ENCODE measurements around the gene ITPKA. TPM values are rescaled to one million over a fixed set of nuclear protein-coding genes. Genes with fewer than 3 reads are reported as not detected.

ITPKA gene
- polyA plus RNA-seq, 1 of the 3 experiments (the other 2 are of a cell fraction), result 2.2 TPM

GRCh38 chr15:41462084-41462795, 31.4 kb upstream of the ITPKA start:
- Histone ChIP-seq H3K4me1 (ENCODE audit: control insufficient read depth in 1 of 2, insufficient read depth in 2 of 2, low read depth in 1 of 2, low read length in 1 of 2) (no peaks in the 10 kb centered on the region), H3K4me2 (no peak overlapping the region), H3F3A (replicated peaks; ENCODE audit: insufficient read depth) (peaks cover 20% of the 10 kb centered on the region), H2AFZ (ENCODE audit: low read depth) (no peak overlapping the region), H3K36me3 (replicated peaks in 1 of 2; ENCODE audit: control insufficient read depth in 1 of 2, insufficient read depth in 2 of 2, low read length in 1 of 2) (peaks cover 19 to 53% of the 10 kb centered on the region in 2 experiments), H3K9me3 (no peaks in the 10 kb centered on the region), H3K9me2 (no peaks in the 10 kb centered on the region), H4K20me1 (ENCODE audit: insufficient read depth) (0 out of 2 replicates have a peak, but pooled peaks cover 5% of the 10 kb centered on the region), H3K27ac (ENCODE audit: low read depth in 2 of 2, low read length in 1 of 2) (no peak overlapping the region), H3K9ac (no peak overlapping the region), H3K79me2 (ENCODE audit: insufficient read depth) (peaks cover 11% of the 10 kb centered on the region; the same call in 1 of the 2 replicates), H3K4me3 (ENCODE audit: low read depth in 2 of 2, low read length in 1 of 2) (no peak overlapping the region), H3K27me3 (ENCODE audit: insufficient read depth) (no peaks in the 10 kb centered on the region)
- WGBS (ENCODE audit: low lambda C conversion rate), result 95% methylated on average over 4 of the region's 4 CpGs
- CTCF ChIA-PET, result no interaction called here
- TF ChIP-seq MEF2A (IDR thresholded peaks at IDR 0.05; ENCODE audit: borderline replicate concordance, low read depth) (no peak), FOXM1 (IDR thresholded peaks at IDR 0.05; ENCODE audit: low read depth) (no peak), YY1 (IDR thresholded peaks at IDR 0.05; ENCODE audit: low read depth) (no peak), FOXJ3 (CRISPR knock-in tag; IDR thresholded peaks at IDR 0.05) (no peak), TCF12 (IDR thresholded peaks at IDR 0.05) (no peak), CHD2 (IDR thresholded peaks at IDR 0.05; ENCODE audit: low read length, partially characterized antibody) (no peak), MXI1 (IDR thresholded peaks at IDR 0.05; ENCODE audit: low read depth, low read length) (no peak)
- DNase-seq, result no peak
- POLR2A ChIA-PET, result no interaction called here

GRCh38 chr15:41464889-41465580, 28.6 kb upstream of the ITPKA start:
- Histone ChIP-seq H3K4me2 (no peak overlapping the region), H3K36me3 (replicated peaks in 1 of 2; ENCODE audit: control insufficient read depth in 1 of 2, insufficient read depth in 2 of 2, low read length in 1 of 2) (peaks cover 14 to 48% of the 10 kb centered on the region in 2 experiments), H2AFZ (ENCODE audit: low read depth) (no peak overlapping the region), H3K79me2 (ENCODE audit: insufficient read depth) (peaks cover 11% of the 10 kb centered on the region; the same call in 1 of the 2 replicates), H3F3A (replicated peaks; ENCODE audit: insufficient read depth) (peaks cover 8% of the 10 kb centered on the region), H3K27me3 (ENCODE audit: insufficient read depth) (no peaks in the 10 kb centered on the region), H3K4me1 (ENCODE audit: control insufficient read depth in 1 of 2, insufficient read depth in 2 of 2, low read depth in 1 of 2, low read length in 1 of 2) (no peaks in the 10 kb centered on the region), H3K9ac (no peak overlapping the region), H3K27ac (ENCODE audit: low read depth in 2 of 2, low read length in 1 of 2) (no peak overlapping the region), H3K9me2 (no peaks in the 10 kb centered on the region), H4K20me1 (ENCODE audit: insufficient read depth) (0 out of 2 replicates have a peak, but pooled peaks cover 5% of the 10 kb centered on the region), H3K9me3 (no peaks in the 10 kb centered on the region), H3K4me3 (ENCODE audit: low read depth in 2 of 2, low read length in 1 of 2) (no peak overlapping the region)
- TF ChIP-seq CHD2 (IDR thresholded peaks at IDR 0.05; ENCODE audit: low read length, partially characterized antibody), result no peak
- no peak for TF ChIP-seq GABPA (IDR thresholded peaks at IDR 0.05; ENCODE audit: low read depth)
- no peak for TF ChIP-seq FOSL2 (IDR thresholded peaks at IDR 0.05; ENCODE audit: borderline replicate concordance, low read depth)
- TF ChIP-seq REST (IDR thresholded peaks at IDR 0.05; ENCODE audit: low read depth, low read length), result no peak
- TF ChIP-seq SIN3A (IDR thresholded peaks at IDR 0.05; ENCODE audit: borderline replicate concordance, low read depth, low read length), result no peak
- TF ChIP-seq POLR2AphosphoS5 (IDR thresholded peaks at IDR 0.05; ENCODE audit: low read depth, low read length), result no peak
- TF ChIP-seq PBX3 (IDR thresholded peaks at IDR 0.05), result no peak
- no peak for TF ChIP-seq NFIC (IDR thresholded peaks at IDR 0.05; ENCODE audit: borderline replicate concordance)
- no peak for TF ChIP-seq RXRA (IDR thresholded peaks at IDR 0.05; ENCODE audit: borderline replicate concordance, low read depth)
- TF ChIP-seq MAX (IDR thresholded peaks at IDR 0.05; ENCODE audit: low read depth), result no peak
- TF ChIP-seq EP300 (IDR thresholded peaks at IDR 0.05; ENCODE audit: borderline replicate concordance in 1 of 2, low read depth in 1 of 2, low read length in 1 of 2), result no peak
- TF ChIP-seq GATA2 (CRISPR knock-in tag; IDR thresholded peaks at IDR 0.05), result no peak
- TF ChIP-seq YY1 (IDR thresholded peaks at IDR 0.05; ENCODE audit: low read depth), result no peak
- no peak for TF ChIP-seq NRF1 (IDR thresholded peaks at IDR 0.05; ENCODE audit: low read depth, low read length)
- TF ChIP-seq RAD21 (IDR thresholded peaks at IDR 0.05; ENCODE audit: low read length), result no peak
- WGBS (ENCODE audit: low lambda C conversion rate), result 97% methylated on average over 9 of the region's 9 CpGs
- POLR2A ChIA-PET, result interaction anchor here (1.3 kb wide), 1 partner anchor 79 kb away, joined by 5 read pairs; the partner anchor contains the start of gene RPAP1
- CTCF ChIA-PET, result interaction anchor here (0.6 to 3.0 kb wide), 53 partner anchors 8 to 501 kb away, joined by 3 to 33 read pairs (median 5); partner anchors contain the start of genes CHP1, ITPKA, JMJD7 and LTK
- no peak for DNase-seq
